ENCODE measurements around the gene PLCL2.

DNA sequence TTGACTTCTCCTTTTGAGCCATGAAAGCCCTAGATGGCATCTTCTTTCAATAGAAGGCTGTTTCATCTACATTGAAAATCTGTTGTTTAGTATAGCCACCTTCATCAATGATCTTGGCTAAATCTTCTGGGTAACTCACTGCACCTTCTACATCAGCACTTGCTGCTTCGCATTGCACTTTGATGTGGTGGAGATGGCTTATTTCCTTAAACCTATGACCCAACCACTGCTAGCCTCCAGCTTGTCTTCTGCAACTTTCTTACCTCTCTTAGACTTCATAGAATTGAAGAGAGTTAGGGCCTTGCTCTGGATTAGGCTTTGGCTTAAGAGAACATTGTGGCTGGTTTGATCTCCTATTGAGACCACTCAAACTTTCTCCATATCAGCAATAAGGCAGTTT is 189.8 kb downstream of the PLCL2 start:
- TF ChIP-seq, protein P1, sequence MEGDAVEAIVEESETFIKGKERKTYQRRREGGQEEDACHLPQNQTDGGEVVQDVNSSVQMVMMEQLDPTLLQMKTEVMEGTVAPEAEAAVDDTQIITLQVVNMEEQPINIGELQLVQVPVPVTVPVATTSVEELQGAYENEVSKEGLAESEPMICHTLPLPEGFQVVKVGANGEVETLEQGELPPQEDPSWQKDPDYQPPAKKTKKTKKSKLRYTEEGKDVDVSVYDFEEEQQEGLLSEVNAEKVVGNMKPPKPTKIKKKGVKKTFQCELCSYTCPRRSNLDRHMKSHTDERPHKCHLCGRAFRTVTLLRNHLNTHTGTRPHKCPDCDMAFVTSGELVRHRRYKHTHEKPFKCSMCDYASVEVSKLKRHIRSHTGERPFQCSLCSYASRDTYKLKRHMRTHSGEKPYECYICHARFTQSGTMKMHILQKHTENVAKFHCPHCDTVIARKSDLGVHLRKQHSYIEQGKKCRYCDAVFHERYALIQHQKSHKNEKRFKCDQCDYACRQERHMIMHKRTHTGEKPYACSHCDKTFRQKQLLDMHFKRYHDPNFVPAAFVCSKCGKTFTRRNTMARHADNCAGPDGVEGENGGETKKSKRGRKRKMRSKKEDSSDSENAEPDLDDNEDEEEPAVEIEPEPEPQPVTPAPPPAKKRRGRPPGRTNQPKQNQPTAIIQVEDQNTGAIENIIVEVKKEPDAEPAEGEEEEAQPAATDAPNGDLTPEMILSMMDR (IDR thresholded peaks at IDR 0.05): no peak
- TF ChIP-seq EZH2 (IDR thresholded peaks at IDR 0.05): no peak
